Activated T-cell treated with anti-CD3 and anti-CD28 coated beads for 4 hours (primary cell): Measurements from ENCODE around the gene WWOX.

Experiments used
- DNase-seq: peaks from one replicate; pipeline ENCODE4 v3.0.0-alpha.2; 2020

Gene WWOX

GRCh38 chr16:78106686-78107085 lies 7.2 kb downstream of the WWOX start:
- DNase-seq: no peak

DNA sequence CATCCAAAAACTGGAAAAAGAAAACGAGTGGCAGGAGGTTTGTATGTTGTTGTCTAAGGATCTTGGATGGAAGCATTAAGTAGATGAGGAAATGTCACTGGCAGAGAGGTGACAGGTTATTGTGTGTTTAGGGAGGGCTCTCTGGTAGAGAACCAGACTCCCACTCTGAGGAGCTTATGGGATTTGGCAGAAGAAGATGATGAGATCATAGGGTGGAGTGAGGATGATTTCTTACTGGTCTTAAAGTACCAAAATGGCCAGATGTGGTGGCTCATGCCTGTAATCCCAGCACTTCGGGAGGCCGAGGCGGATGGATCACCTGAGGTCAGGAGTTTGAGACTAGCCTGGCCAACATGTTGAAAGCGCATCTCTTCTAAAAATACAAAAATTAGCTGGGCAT lies 9.0 kb downstream of the WWOX start:
- DNase-seq: no peak

DNA sequence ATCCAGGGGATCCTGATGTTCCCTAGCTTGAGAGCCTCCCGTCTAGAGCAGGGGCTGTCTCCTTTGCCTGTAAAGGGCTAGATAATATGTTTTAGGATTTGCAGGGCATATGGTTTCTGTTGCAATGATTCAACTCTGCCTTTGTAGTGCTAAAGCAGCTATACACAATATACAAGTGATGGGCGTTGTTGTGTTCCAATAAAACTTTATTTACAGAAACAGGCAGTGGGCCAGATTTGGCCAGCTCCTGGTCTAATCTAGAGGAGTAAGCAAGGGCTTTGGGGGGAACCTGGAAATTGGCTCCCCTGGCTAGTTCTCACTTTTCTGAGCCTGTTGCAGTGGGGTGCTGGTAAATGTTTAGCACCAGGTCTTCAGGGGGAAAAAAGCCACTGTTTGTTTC lies 13.8 kb downstream of the WWOX start:
- DNase-seq: no peak

DNA sequence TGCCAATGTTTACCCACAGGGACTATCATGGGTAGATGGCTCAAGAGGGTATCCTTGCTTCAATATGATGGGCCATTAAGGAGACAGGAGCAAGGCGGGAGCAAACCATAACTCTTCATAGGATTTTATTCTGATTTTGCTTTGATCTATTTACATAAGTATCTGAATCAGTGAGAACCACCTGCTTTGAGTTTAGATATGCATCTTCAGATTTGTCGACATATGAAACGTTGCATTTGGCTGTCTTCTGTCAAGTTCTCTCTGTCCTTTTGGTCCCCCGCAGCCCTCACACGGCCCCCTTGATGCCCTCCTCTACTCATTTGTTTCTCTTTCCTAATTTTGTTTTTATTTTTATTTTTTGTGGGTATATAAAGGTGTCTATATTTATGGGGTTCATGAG lies 16.2 kb downstream of the WWOX start:
- DNase-seq: no peak

DNA sequence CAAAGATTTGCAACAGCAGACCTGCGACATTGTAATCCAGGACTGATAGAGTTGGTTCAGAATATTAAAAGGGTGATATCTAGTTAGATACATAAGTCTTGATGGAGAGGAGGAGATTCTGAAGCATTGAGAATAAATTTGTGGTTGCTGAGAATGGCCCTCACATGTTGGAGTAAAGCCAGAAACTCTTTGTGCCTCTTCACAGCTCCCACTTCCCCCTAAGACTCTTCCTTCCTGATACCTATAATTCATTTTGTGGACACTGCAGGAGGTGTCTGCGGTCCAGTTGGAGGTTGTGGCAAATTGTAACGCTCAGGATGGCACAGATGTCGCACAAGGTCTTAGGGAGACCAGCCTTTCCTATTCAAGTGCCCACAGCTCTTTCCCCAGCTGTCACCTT lies 17.5 kb downstream of the WWOX start:
- DNase-seq: no peak

- DNase-seq: no peak
Observed at GRCh38 chr16:78117391-78117790, 17.9 kb downstream of the WWOX start.

- no peak for DNase-seq
Observed at GRCh38 chr16:78118469-78119025, 19.1 kb downstream of the WWOX start.

GRCh38 chr16:78122774-78123315 lies 23.4 kb downstream of the WWOX start:
- no peak for DNase-seq

DNA sequence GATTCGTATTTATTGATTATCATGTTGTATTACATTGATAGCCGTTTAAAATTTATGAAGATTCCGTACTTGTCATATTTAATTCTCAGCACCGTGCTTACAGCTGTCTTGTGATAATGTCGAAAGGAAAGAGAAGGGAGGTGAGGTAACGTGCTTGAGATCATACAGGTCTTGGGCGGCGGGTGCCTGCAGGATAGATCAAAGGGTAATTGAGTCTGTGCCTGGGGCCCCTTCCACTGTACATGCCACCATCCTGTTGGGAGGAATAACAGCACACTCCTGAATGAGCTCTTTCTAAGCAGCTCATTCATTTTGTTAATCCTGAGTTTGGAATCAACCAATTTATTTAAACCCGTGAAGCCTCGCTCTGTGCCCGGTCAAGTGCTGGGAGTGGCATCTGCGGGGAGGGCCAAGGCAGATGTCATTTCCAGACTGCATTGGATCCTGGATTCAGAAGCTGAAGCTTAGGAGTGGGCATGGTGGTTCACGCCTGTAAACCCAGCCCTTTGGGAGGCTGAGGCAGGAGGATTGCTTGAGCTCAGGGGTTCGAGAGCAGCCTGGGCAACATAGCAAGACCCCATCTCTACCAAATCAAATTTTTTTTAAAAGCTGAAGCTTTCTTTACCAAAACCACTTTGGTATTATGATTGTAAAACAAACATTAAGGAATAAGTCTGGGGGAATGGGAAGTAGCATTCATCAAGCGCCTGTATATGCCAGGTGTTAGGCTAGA lies 25.8 kb downstream of the WWOX start:
- no peak for DNase-seq

GRCh38 chr16:78126662-78127061 lies 27.2 kb downstream of the WWOX start:
- DNase-seq: no peak

- no peak for DNase-seq
Observed at GRCh38 chr16:78127130-78127529, 27.7 kb downstream of the WWOX start.

GRCh38 chr16:78128913-78129312 lies 29.5 kb downstream of the WWOX start:
- DNase-seq: no peak

DNA sequence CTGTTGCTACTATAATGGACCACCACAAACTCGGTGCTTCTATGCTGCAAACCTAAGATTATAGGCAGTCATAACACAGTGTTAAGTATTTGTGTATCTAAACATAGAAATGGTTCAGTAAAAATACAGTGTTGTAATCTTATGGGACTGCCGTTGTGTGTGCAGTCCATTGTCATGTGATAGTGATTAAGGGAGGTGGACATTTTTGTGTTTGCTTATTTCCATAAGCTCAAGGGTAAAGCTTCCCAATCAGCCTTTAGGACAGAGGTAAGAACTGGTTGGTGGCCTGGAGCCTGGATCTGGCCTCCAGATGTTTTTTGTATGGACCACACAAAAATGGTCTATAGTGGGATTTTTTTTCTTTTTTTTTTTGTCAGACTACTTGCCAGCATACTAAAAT lies 29.9 kb downstream of the WWOX start:
- no peak for DNase-seq

DNA sequence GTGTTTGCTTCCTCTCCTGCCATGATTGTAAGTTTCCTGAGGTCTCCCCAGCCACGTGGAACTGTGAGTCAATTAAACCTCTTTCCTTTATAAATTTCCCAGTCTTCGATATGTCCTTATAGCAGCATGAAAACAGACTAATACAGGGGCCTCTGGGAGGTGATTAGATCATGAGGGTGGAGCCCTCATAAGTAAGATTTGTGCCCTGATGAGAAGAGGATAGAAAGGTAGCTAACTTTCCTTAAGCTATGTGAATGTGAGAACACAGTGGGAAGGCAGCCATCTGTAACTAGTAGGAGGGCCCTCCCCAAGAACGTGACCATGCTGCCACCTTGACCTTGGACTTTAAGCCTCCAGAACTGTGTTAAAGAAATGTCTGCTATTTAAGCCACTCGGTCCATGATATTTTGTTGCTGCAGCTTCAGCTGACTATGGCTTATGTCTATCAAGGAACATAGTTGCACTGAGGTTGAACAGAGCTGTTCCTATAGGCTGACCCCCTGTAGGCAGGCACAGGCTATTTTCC lies 30.7 kb downstream of the WWOX start:
- DNase-seq: no peak

- DNase-seq: no peak
Observed at GRCh38 chr16:78130950-78131349, 31.5 kb downstream of the WWOX start.

DNA sequence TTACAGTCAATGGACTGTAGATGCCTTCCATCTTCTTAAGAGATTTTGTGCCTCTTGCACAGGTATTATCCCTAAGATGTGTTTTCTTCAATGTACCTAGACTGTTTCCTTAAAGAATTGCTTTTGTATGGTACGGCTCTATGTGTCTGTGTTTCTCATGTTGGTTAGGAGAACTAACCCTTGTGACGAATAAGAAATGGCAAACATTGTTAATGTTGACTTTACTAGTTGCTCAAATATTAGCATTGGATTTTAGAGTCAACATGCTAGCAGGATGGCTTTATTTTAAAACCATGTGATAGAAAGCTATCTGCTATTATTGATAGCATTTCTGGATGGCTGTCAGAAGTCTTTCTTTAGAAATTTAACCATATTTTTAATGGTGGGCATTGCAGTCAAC lies 34.5 kb downstream of the WWOX start:
- DNase-seq: no peak

- DNase-seq: no peak
Observed at GRCh38 chr16:78134944-78135619, 35.6 kb downstream of the WWOX start.

DNA sequence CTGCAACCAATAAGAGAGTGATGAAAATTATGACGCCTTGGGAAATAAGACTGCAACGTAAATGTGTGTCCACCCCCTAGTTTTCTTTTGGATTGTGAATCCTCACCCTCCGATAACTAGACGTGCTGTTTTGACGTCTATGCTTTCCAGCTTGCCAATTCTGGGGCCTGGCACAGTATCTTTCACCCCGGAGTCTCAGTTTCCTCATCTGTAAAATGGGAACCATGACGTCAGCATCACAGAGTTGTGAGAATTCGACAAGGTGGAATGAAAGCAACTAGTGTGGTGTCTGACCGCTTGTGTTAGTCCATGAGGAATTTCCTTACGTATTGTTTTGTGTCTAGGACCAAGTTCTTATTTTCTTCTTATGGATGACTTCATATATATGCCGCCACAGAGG lies 37.7 kb downstream of the WWOX start:
- no peak for DNase-seq

DNA sequence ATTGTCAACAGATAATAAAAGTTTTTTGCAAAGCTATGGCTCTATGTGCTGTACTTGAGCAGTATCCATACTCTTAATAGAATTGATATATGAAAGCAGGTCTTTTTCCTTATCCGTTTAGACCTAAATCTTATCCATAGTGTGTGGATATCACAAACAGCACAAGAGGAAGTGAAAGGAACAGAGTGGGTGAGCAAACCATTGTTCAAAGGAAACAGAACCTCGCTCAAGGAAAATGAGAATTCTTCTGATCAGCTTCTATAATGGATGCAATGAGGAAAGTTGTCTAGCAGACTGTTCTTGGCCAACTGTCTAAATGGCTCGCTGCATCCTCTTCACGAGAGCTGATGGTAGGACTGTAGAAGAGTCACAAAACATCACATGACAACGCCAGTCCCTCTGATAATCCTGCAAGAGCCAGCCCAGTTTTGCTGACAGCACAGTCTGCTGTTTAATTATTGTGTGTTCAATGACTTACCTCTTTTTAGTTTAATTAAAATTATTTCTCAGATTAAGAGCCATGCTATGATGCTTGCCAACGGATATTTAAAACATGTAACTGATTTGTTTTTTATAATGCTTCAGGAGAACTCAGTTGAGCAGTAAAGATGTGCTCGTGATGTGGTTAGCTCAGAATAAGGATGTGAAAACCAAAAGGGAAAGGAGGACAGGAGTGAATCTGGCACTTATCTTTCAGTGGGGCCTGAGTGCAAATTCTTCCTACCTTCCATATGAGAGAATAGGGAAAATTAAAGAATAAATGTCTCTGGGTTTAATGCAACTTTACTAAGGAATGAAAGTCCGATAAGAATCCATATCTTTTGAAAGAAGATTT lies 38.5 kb downstream of the WWOX start:
- no peak for DNase-seq

DNA sequence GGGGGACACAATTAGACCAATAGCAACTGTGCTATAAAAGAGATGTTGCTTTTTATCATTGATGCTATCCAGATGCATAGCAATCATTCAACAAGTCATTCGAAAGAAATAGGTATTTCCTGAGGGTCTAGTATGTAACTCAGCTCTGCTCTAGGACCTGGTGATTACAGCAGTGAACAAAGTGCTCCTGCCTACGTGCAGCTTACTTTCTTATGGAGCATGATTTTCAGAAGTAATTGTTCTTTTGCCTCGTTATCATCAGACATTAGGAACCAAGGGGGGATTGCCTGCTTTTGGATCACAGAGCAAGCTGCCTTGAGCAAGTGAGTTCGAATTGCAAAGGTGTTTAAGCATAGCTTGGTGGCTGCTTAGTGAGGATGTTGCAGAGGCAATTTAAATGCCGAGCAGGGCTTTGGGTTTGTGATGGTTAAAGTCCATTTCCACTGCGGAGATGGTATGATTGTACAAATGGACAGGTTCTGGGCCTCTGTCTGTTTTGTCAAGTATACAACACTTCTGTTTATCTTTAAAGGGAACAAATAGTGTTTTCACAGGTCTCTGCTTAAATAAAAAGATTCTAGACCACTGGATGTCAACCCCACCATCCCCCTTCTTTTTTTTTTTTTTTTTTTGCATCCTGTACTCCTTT lies 41.5 kb downstream of the WWOX start:
- DNase-seq: no peak

DNA sequence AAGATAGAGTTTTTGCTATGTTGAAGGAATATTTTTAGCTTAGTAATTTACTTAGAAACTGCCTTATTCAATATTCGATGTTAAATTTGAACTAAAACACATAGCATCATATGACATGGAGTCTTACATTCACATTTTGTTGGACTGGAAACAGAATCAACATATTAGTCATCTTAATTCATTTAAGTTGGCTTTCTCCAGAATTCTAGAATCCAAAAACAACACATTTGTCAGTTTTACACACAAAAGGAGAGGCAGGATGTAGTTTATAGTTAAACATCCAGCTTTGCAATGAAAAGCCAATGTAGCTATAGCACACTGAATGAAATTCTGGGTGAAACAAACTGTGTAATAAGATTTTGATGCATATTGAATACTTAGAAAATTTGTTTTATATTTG lies 43.3 kb downstream of the WWOX start:
- DNase-seq: no peak

- no peak for DNase-seq
Observed at GRCh38 chr16:78146807-78147206, 47.4 kb downstream of the WWOX start.
